Measurements from ENCODE around the gene BCL2. TPM values are rescaled to one million over a fixed set of nuclear protein-coding genes. Genes with fewer than 3 reads are reported as not detected.

BCL2 gene
- total RNA-seq, 2 experiments from 2014 or later, result 62.8 to 67.3 TPM

GRCh38 chr18:63138436-63139340 is 180.9 kb downstream of the BCL2 start:
- H3K9me3 Mint-ChIP-seq, result peaks cover 7% of the 10 kb centered on the region
- peak overlapping the region; percentile 85 for H3K27ac Mint-ChIP-seq
- H3K36me3 Mint-ChIP-seq, result peaks cover 48% of the 10 kb centered on the region
- peak overlapping the region; percentile 71 for H3K4me3 Mint-ChIP-seq
- H3K4me1 Mint-ChIP-seq, result peaks cover 52% of the 10 kb centered on the region
- peak; percentile 28 for DNase-seq
- no peaks in the 10 kb centered on the region for H3K27me3 Mint-ChIP-seq

DNA sequence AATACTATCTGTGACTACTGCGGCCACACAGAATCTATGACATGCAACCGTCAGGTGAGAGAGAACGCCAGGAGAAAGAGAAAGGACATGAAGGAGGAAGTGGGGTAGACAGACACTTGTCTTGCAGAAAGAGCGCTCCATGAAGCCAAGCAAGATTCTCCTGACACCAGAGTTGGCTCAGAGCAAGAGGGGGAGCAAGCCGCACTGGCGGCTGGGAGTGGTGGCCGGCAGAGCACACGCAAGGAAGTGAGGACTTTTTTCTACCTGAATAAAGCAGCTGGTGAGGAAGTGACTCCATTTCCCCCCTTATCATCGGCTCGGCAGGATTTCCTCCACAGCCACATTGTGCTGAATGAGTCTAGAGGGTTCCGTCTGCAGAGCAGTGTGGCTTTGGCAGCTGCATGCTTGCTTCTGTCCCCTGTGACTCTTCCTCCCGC is 181.6 kb downstream of the BCL2 start:
- peak overlapping the region; percentile 85 for H3K27ac Mint-ChIP-seq
- no peaks in the 10 kb centered on the region for H3K27me3 Mint-ChIP-seq
- H3K36me3 Mint-ChIP-seq, result peaks cover 48% of the 10 kb centered on the region
- peak overlapping the region; percentile 71 for H3K4me3 Mint-ChIP-seq
- DNase-seq, result peak; percentile 36
- peaks cover 47% of the 10 kb centered on the region for H3K4me1 Mint-ChIP-seq
- peaks cover 7% of the 10 kb centered on the region for H3K9me3 Mint-ChIP-seq

GRCh38 chr18:63135101-63135500 is 184.5 kb downstream of the BCL2 start:
- no peak overlapping the region for H3K27ac Mint-ChIP-seq
- no peak overlapping the region for H3K4me3 Mint-ChIP-seq
- no peaks in the 10 kb centered on the region for H3K27me3 Mint-ChIP-seq
- no peak for DNase-seq
- peaks cover 57% of the 10 kb centered on the region for H3K4me1 Mint-ChIP-seq
- H3K36me3 Mint-ChIP-seq, result peaks cover 31% of the 10 kb centered on the region
- peaks cover 4% of the 10 kb centered on the region for H3K9me3 Mint-ChIP-seq

DNA sequence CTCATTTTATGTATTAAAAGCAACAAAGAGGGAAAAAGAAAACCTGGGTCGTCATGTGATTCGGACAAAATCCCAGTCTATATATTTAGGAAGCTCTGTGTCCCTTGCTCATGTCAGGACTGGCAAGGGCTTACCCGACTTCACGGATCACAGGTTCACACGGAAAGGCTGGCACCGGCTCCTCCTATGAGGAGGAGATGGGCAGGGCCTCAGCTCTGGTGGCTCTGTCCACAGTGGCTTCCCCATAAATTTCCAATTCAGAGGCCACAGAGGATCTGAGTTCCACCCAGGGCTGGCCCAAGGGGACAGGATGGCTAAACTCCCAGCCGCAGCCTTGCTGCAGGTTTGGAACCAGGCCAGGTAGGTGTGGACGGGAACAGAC is 186.8 kb downstream of the BCL2 start:
- DNase-seq, result no peak
- Mint-ChIP-seq H3K27ac (no peak overlapping the region), H3K36me3 (peaks cover 22% of the 10 kb centered on the region), H3K4me1 (peaks cover 40% of the 10 kb centered on the region), H3K27me3 (no peaks in the 10 kb centered on the region), H3K4me3 (no peak overlapping the region), H3K9me3 (peaks cover 1% of the 10 kb centered on the region)

DNA sequence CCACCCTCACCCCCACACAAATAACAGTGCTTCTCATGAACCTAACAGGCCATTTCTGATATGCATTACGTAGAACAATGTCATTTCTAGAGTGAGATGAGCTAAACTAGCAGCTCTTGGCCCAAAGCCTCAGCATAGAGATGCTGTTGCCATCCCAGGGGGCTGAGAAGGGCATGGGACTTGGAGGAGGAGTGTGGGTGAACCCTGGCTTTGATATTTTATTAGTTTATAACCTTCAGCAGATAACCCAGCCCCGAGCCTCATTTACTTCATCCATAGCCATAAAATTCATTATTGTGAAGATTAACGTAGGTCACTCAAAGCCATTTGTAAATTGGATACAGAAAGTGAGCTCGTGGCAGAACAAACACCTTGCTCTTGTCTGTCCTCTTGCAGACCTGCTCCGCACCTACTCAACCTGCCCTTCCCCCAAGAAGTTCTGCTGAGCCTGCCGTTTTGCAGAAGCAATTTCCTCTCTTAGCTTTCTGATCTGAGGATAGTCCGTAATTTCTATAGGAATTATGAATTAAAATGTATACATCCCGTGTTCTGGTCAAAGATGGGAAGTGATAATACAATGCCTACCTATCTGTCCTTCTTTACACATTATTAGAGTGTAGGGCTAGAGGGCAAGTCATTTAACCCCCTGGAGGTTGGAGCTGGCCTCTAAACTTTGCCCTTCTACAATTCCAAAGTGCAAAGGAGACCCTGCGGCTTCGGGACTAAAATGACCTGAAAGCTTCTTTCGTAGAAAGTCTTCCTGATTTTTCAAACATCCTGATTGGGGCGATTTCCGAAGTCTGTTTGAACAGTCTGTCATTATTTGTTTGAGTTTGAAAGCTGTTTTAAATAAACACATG is 187.4 kb downstream of the BCL2 start:
- DNase-seq, result no peak
- Mint-ChIP-seq H3K36me3 (peaks cover 23% of the 10 kb centered on the region), H3K27me3 (no peaks in the 10 kb centered on the region), H3K4me3 (no peak overlapping the region), H3K9me3 (peaks cover 1% of the 10 kb centered on the region), H3K27ac (peak overlapping the region; percentile 68), H3K4me1 (peaks cover 37% of the 10 kb centered on the region)

DNA sequence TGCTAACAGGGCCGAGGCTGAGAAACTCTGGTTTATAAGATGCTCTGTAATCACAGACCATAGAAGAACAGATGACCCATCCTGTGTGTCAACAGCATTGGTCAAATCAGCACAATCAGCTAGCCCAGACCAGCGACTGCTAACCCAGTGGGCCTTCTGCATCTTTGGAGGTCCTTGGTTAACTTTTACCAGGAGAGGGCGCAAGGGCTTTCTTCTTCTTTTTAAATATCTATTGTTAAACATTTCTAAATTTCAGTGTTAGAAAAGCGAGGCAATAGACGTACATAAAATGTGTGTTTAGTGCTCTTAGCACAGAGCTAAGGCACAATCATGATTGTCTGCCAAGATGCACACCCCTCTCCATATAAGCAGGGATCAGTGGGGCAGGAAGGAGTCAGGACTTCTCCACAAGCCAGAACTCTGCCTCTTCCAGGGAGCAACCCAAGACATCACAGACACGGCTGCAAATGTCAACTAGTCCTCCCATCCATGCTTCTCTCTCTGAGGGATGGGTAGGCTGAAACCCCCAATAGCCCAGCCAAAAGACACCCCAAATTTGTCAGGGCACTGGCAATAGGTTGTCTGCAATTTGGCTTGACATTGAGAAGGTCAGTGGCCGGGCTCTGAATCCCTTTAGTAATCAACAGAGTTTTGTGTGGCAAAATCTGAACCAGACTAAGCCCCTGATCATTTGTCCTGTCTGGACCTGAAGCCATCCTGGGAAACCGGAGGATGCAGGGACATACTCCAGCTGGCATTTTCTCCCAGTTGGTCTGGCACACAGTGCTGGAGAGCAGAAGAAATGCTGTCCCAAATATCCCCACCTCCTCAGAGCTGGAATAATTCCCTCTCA is 188.2 kb downstream of the BCL2 start:
- Mint-ChIP-seq H3K27me3 (no peaks in the 10 kb centered on the region), H3K36me3 (peaks cover 19% of the 10 kb centered on the region), H3K4me3 (no peak overlapping the region), H3K4me1 (peaks cover 32% of the 10 kb centered on the region), H3K9me3 (peaks cover 1% of the 10 kb centered on the region), H3K27ac (peak overlapping the region; percentile 68)
- DNase-seq, result peak; percentile 21

- no peaks in the 10 kb centered on the region for H3K27me3 Mint-ChIP-seq
- no peak for DNase-seq
- no peak overlapping the region for H3K4me3 Mint-ChIP-seq
- peaks cover 20% of the 10 kb centered on the region for H3K4me1 Mint-ChIP-seq
- peaks cover 1% of the 10 kb centered on the region for H3K9me3 Mint-ChIP-seq
- no peak overlapping the region for H3K27ac Mint-ChIP-seq
- peaks cover 11% of the 10 kb centered on the region for H3K36me3 Mint-ChIP-seq
Measured at GRCh38 chr18:63130176-63130575, 189.4 kb downstream of the BCL2 start.

GRCh38 chr18:63128237-63128974 is 191.2 kb downstream of the BCL2 start:
- H3K27ac Mint-ChIP-seq, result no peak overlapping the region
- no peaks in the 10 kb centered on the region for H3K27me3 Mint-ChIP-seq
- H3K4me1 Mint-ChIP-seq, result peaks cover 22% of the 10 kb centered on the region
- H3K9me3 Mint-ChIP-seq, result no peaks in the 10 kb centered on the region
- H3K36me3 Mint-ChIP-seq, result peaks cover 13% of the 10 kb centered on the region
- no peak overlapping the region for H3K4me3 Mint-ChIP-seq
- no peak for DNase-seq

DNA sequence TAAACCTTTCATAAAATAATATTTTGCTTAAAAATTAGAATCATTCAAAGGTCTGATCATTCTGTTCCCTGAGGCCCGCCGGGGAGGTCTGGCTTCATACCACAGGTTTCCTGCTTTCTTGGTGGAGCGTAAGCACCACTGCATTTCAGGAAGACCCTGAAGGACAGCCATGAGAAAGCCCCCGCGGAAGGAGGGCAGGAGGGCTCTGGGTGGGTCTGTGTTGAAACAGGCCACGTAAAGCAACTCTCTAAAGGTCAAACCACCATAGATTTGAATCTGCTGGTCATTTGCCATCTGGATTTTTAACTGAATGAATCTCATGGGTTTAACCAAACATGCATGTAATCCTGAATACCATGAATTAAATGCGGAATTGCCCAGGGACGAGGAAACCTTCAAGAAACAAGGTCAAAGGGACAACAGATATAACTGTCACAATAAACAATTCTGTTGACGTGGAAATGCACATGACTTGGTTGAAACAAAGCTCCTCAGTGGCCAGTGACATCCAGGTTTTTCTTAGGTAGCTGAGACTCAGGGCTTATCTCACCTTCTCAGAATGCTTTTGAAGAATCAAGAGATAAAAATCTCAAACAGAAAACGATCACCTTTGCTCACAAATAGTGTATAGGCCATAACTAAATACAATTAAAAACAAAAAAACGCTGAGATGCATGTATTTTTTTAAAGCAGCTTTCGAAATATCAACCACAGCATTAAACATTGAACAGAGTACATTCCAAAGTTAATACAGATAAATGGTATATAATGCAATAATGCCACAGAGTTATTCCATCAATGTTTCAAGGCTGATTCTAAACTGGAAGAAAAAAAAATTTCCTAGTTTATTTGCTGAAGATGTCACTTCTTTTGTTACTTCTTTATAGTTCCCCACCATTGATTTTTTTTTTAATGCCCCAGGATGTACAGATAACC is 193.2 kb downstream of the BCL2 start:
- Mint-ChIP-seq H3K27me3 (no peaks in the 10 kb centered on the region), H3K27ac (no peak overlapping the region), H3K9me3 (no peaks in the 10 kb centered on the region), H3K4me1 (peaks cover 9% of the 10 kb centered on the region), H3K36me3 (peaks cover 11% of the 10 kb centered on the region), H3K4me3 (no peak overlapping the region)
- DNase-seq, result no peak

DNA sequence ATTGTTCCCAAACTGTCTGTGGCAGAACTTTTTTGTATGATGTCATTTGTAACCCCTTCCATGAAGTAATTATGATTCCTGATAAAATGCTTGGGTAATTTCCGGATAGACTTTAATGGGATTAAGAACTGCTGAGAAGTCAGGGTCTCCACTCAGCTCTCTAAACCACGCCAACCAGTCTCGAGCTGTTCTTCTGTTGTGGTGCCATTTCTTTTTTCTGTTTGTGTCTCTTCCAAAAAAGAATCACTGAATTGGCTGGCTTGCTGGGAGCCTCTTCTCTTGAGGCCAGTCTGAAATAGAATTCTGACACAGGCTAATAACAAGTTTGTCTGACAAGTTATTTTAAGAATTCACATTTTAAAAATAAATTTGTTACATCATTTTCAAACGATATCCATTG is 198.9 kb downstream of the BCL2 start:
- no peak overlapping the region for H3K27ac Mint-ChIP-seq
- peaks cover 6% of the 10 kb centered on the region for H3K4me1 Mint-ChIP-seq
- H3K36me3 Mint-ChIP-seq, result peaks cover 2% of the 10 kb centered on the region
- H3K9me3 Mint-ChIP-seq, result no peaks in the 10 kb centered on the region
- peaks cover 3% of the 10 kb centered on the region for H3K27me3 Mint-ChIP-seq
- no peak overlapping the region for H3K4me3 Mint-ChIP-seq
- DNase-seq, result no peak

DNA sequence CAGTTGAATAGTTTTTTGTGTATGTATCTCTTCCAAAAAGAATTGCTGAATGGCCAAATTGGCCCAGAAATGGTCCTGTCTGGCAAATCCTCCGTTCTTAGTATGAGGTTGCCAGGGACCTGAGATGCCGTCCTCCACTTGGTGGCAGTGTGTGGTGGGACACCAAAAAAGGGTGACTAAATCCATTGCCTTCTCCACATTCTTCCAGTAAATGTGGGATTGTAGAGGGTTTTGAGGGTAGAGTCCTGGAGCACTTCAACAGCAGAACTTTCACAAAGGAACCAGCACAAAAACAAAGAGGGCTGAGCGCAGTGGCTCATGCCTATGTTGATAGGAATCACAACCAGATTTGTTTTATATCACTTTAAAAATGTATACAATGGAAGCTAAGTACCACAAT is 199.9 kb downstream of the BCL2 start:
- DNase-seq, result no peak
- no peak overlapping the region for H3K27ac Mint-ChIP-seq
- H3K4me3 Mint-ChIP-seq, result no peak overlapping the region
- H3K36me3 Mint-ChIP-seq, result no peaks in the 10 kb centered on the region
- H3K27me3 Mint-ChIP-seq, result peaks cover 3% of the 10 kb centered on the region
- no peaks in the 10 kb centered on the region for H3K9me3 Mint-ChIP-seq
- peaks cover 4% of the 10 kb centered on the region for H3K4me1 Mint-ChIP-seq

DNA sequence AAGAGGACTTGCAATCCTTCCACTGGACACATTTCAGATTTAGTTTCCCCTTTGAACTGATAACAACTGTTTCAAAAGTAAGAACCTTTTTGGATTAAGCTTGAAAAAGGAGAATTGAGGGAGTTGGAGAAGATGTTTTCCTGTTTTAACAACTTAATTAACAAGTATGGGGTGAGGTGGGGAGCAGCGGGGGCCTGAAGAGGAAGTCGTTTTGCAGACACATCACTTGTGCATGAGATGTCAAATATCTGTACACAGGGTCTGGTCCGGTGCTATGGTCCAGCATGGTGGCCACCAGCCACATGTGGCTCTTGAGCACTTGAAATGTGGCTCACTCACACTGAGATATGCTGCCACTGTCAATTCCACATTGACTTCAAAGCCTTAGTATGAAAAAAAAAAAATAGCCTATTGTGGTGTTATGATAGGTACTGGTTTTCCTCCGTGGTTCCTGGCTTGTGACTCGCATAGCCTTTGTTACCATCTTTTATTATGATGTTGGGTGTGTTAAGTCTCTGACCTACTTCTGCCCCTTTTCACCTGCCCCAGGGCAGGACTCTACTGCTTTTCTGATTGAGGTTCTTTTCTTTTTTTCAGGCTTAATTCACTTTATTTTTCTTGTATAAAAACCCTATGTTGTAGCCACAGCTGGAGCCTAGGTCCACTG is 205.5 kb downstream of the BCL2 start:
- Mint-ChIP-seq H3K4me3 (no peak overlapping the region), H3K36me3 (no peaks in the 10 kb centered on the region), H3K9me3 (no peaks in the 10 kb centered on the region), H3K27me3 (peaks cover 3% of the 10 kb centered on the region), H3K4me1 (peaks cover 8% of the 10 kb centered on the region), H3K27ac (no peak overlapping the region)
- DNase-seq, result no peak

GRCh38 chr18:63112706-63113105 is 206.9 kb downstream of the BCL2 start:
- DNase-seq, result no peak
- H3K9me3 Mint-ChIP-seq, result no peaks in the 10 kb centered on the region
- H3K4me3 Mint-ChIP-seq, result no peak overlapping the region
- H3K36me3 Mint-ChIP-seq, result no peaks in the 10 kb centered on the region
- H3K4me1 Mint-ChIP-seq, result peaks cover 10% of the 10 kb centered on the region
- H3K27ac Mint-ChIP-seq, result no peak overlapping the region
- H3K27me3 Mint-ChIP-seq, result no peaks in the 10 kb centered on the region
